Measurements from ENCODE around the gene PLXNA1. TPM values are rescaled to one million over a fixed set of nuclear protein-coding genes. Genes with fewer than 3 reads are reported as not detected.

Gene PLXNA1
- total and polyA plus RNA-seq, 2 experiments from 2014 or later = 11.0 to 73.5 TPM

GRCh38 chr3:126937973-126938372, 44.9 kb upstream of the PLXNA1 start:
- peaks cover 9% of the 10 kb centered on the region for H3K4me1 Mint-ChIP-seq
- no peaks in the 10 kb centered on the region; the same call in 1 of the 2 replicates for H4K20me1 ChIP-seq (replicated peaks; ENCODE audit: insufficient read depth)
- no peak overlapping the region for H3K4me3 ChIP-seq
- no peaks in the 10 kb centered on the region for H3F3A ChIP-seq (replicated peaks; ENCODE audit: low read depth)
- no peak overlapping the region for H2AFZ ChIP-seq
- H3K27ac Mint-ChIP-seq = no peak overlapping the region
- H3K4me2 ChIP-seq = no peak overlapping the region
- H3K27ac ChIP-seq (ENCODE audit: low read depth) = no peak overlapping the region
- no peak overlapping the region for H3K4me3 Mint-ChIP-seq
- no peak for ATAC-seq
- DNase-seq (ENCODE audit: low spot score) = no peak
- TF ChIP-seq NANOG (IDR thresholded peaks at IDR 0.05; ENCODE audit: borderline replicate concordance) (no peak), CTCF (conservative IDR thresholded peaks at IDR 0.05; ENCODE audit: low read depth in 2 of 2) (no peak), POLR2AphosphoS5 (IDR thresholded peaks at IDR 0.05; ENCODE audit: low read depth) (no peak), STAT1 (IDR thresholded peaks at IDR 0.05; ENCODE audit: unreplicated experiment) (no peak), JUNB (IDR thresholded peaks at IDR 0.05; ENCODE audit: unreplicated experiment) (no peak), EZH2phosphoT487 (IDR thresholded peaks at IDR 0.05; ENCODE audit: unreplicated experiment) (no peak), EZH2 (IDR thresholded peaks at IDR 0.05; ENCODE audit: low read depth, unreplicated experiment) (no peak), REST (IDR thresholded peaks at IDR 0.05; ENCODE audit: unreplicated experiment) (no peak), ETS1 (IDR thresholded peaks at IDR 0.05) (no peak), CREB1 (CRISPR knock-in tag; IDR thresholded peaks at IDR 0.05; ENCODE audit: low read depth) (no peak), ZNF462 (CRISPR knock-in tag; IDR thresholded peaks at IDR 0.05) (no peak), ZNF331 (CRISPR knock-in tag; IDR thresholded peaks at IDR 0.05; ENCODE audit: low read depth) (no peak), ZNF114 (CRISPR knock-in tag; IDR thresholded peaks at IDR 0.05) (no peak)
- no peaks in the 10 kb centered on the region for H3K4me1 ChIP-seq (ENCODE audit: insufficient read depth)
- no peaks in the 10 kb centered on the region for H3K9me3 Mint-ChIP-seq
- H3K27me3 ChIP-seq (ENCODE audit: insufficient read depth) = no peaks in the 10 kb centered on the region
- no peaks in the 10 kb centered on the region for H3K36me3 Mint-ChIP-seq (ENCODE audit: low read depth)
- H3K79me2 ChIP-seq (replicated peaks; ENCODE audit: insufficient read depth) = no peaks in the 10 kb centered on the region
- no peaks in the 10 kb centered on the region for H3K27me3 Mint-ChIP-seq (ENCODE audit: insufficient read depth, low read depth, poor library complexity)
- H3K9me2 ChIP-seq (ENCODE audit: insufficient read depth) = no peaks in the 10 kb centered on the region
- H3K36me3 ChIP-seq (ENCODE audit: insufficient read depth) = no peaks in the 10 kb centered on the region

All from GM23338 (cell line).